K562 (cell line): ENCODE data around the gene ERFL. TPM values are rescaled to one million over a fixed set of nuclear protein-coding genes. Genes with fewer than 3 reads are reported as not detected.
A peak's percentile ranks its signal among the peaks of the same experiment; 100 is the strongest.

Source experiments
- ARHGAP35 ChIP-seq: fragments of 450-650 bp; IDR thresholded peaks from 2 replicates; pipeline ENCODE4 v1.6.1; 2018; ENCODE audit not compliant: partially characterized antibody
- JUND ChIP-seq, 2 experiments: IDR thresholded peaks; 2 replicates in 1 of 2; 3 replicates in 1 of 2; pipeline ENCODE4 v1.6.1; 2011; ENCODE audit warnings: borderline replicate concordance in 2 of 2, low read depth in 2 of 2, low read length in 2 of 2, improper control_type of control experiment in 1 of 2, missing biosample characterization in 1 of 2, missing genetic modification characterization in 1 of 2, missing genetic modification reagents in 1 of 2
- MTA3 ChIP-seq: fragments of 450-650 bp; formaldehyde crosslinking; IDR thresholded peaks from 2 replicates; pipeline ENCODE4 v1.6.1; 2017; ENCODE audit warnings: mild to moderate bottlenecking, borderline replicate concordance
- PCBP2 ChIP-seq: fragments of 200-400 bp; formaldehyde crosslinking; IDR thresholded peaks from 2 replicates; pipeline ENCODE4 v1.6.1; 2018; ENCODE audit warnings: low read length, low read depth, mild to moderate bottlenecking, moderate library complexity; ENCODE audit not compliant: poor library complexity, severe bottlenecking
- RB1 ChIP-seq: fragments of 450-650 bp; IDR thresholded peaks from 2 replicates; pipeline ENCODE4 v1.6.1; 2017; ENCODE audit warnings: low read depth, mild to moderate bottlenecking
- SREBF2 ChIP-seq: sonication (generic); formaldehyde crosslinking; IDR thresholded peaks from 2 replicates; pipeline ENCODE4 v1.4.0; 2020; ENCODE audit warnings: mild to moderate bottlenecking, missing genetic modification reagents
- XRCC4 ChIP-seq: IDR thresholded peaks from one replicate; pipeline ENCODE4 v1.6.1; 2011; ENCODE audit not compliant: insufficient read depth, insufficient read length; ENCODE audit errors: extremely low read depth
- ZNF311 ChIP-seq: fragments of 250-450 bp; sonication (Bioruptor Pico); IDR thresholded peaks from 2 replicates; pipeline ENCODE4 v1.4.0; 2020; ENCODE audit warnings: mild to moderate bottlenecking, moderate library complexity
- polyA plus RNA-seq, 8 experiments: library from polyadenylated mRNA; depleted of rRNA in 4 of 8; stranded (reverse) in 5 of 8; unstranded in 3 of 8; fragments of >200 nt; fragmentation: Nextera tagmentation in 2 of 8; fragmentation: Illumina TruSeq in 1 of 8; extraction: Ambion mirVana in 2 of 8; extraction: Trizol in 1 of 8; gene quantifications; 2 replicates each; pipeline versions ENCODE4 v1.2.1 to v1.2.3, GENCODE V29; 2011 to 2014; ENCODE audit warnings: inconsistent platforms in 1 of 8, missing spikeins in 1 of 8
- total RNA-seq, 7 experiments: library from RNA; depleted of rRNA in 6 of 7; stranded (reverse); fragments of >200 nt in 6 of 7; fragmentation: Illumina TruSeq in 2 of 7; extraction: Trizol in 2 of 7; gene quantifications; 2 replicates each; pipeline versions ENCODE4 v1.2.1 to v1.2.3, GENCODE V29; 2011 to 2021; ENCODE audit warnings: low replicate concordance in 1 of 7
- TF ChIP-seq, protein P1 (sequence below), 2 experiments: IDR thresholded peaks; 2 replicates each; pipeline ENCODE4 v1.6.1; 2011; ENCODE audit warnings: borderline replicate concordance in 1 of 2, control low read depth in 1 of 2, low read depth in 1 of 2, low read length in 1 of 2, mild to moderate bottlenecking in 1 of 2, mixed read lengths in 1 of 2, moderate library complexity in 1 of 2; ENCODE audit not compliant: insufficient read depth in 1 of 2, insufficient read length in 1 of 2, poor library complexity in 1 of 2, severe bottlenecking in 1 of 2; ENCODE audit errors: extremely low read depth in 1 of 2
- TF ChIP-seq, protein P2 (sequence below): sonication (generic); formaldehyde crosslinking; IDR thresholded peaks from 2 replicates; pipeline ENCODE4 v1.8.1; 2023; ENCODE audit warnings: mild to moderate bottlenecking, missing genetic modification reagents
- TF ChIP-seq, protein P3 (sequence below), 2 experiments: fragments of 200-800 bp in 1 of 2; sonication (Bioruptor generic) in 1 of 2; sonication (generic) in 1 of 2; formaldehyde crosslinking in 1 of 2; IDR thresholded peaks in 1 of 2; conservative IDR thresholded peaks in 1 of 2; 2 replicates each; pipeline versions ENCODE4 v1.5.0 to v1.6.1; 2016 to 2020; ENCODE audit warnings: missing compliant biosample characterization in 1 of 2, missing genetic modification characterization in 1 of 2, missing genetic modification reagents in 1 of 2

Gene ERFL
- total and polyA plus RNA-seq, 9 of the 15 experiments (the other 6 are each of a cell fraction or from before 2014, with no cell fraction given), result 0.07 to 0.75 (median 0.32) TPM; not detected in 4

DNA sequence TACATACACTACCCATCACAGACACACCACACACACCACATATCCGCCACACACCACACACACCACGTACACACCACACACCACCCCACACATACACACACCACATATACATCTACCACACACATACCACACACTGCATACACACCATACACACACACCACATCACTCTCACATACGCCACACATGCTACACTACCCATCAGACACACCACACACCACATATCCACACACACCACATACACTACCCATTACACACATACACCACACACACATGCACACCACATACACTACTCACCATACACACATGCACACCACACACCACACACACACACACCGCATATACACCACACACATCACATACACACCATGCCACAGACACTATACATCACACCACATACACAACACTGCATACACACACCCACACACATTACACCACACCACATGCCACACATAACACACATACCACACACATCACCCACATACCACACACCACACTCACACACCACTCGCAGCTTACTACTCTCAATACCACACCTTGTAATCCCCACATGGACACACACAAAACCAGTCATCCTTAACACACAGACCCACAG is 9.5 kb downstream of the ERFL start (continued):
- TF ChIP-seq, protein P1, sequence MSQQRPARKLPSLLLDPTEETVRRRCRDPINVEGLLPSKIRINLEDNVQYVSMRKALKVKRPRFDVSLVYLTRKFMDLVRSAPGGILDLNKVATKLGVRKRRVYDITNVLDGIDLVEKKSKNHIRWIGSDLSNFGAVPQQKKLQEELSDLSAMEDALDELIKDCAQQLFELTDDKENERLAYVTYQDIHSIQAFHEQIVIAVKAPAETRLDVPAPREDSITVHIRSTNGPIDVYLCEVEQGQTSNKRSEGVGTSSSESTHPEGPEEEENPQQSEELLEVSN (IDR thresholded peaks at IDR 0.05; ENCODE audit: borderline replicate concordance in 1 of 2, extremely low read depth in 1 of 2, insufficient read depth in 1 of 2, insufficient read length in 1 of 2, low read depth in 1 of 2, low read length in 1 of 2, poor library complexity in 1 of 2, severe bottlenecking in 1 of 2), result no peak
- TF ChIP-seq XRCC4 (no peak), JUND (IDR thresholded peaks at IDR 0.05; ENCODE audit: borderline replicate concordance, low read depth, low read length) (no peak), JUND (tag; IDR thresholded peaks at IDR 0.05; ENCODE audit: borderline replicate concordance, low read depth, low read length) (no peak), MTA3 (no peak), SREBF2 (CRISPR knock-in tag) (no peak), ZNF311 (CRISPR knock-in tag) (no peak), RB1 (no peak), ARHGAP35 (peak; percentile 20), PCBP2 (no peak)
- TF ChIP-seq, protein P2, sequence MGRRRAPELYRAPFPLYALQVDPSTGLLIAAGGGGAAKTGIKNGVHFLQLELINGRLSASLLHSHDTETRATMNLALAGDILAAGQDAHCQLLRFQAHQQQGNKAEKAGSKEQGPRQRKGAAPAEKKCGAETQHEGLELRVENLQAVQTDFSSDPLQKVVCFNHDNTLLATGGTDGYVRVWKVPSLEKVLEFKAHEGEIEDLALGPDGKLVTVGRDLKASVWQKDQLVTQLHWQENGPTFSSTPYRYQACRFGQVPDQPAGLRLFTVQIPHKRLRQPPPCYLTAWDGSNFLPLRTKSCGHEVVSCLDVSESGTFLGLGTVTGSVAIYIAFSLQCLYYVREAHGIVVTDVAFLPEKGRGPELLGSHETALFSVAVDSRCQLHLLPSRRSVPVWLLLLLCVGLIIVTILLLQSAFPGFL (CRISPR knock-in tag), result no peak
- TF ChIP-seq, protein P3, sequence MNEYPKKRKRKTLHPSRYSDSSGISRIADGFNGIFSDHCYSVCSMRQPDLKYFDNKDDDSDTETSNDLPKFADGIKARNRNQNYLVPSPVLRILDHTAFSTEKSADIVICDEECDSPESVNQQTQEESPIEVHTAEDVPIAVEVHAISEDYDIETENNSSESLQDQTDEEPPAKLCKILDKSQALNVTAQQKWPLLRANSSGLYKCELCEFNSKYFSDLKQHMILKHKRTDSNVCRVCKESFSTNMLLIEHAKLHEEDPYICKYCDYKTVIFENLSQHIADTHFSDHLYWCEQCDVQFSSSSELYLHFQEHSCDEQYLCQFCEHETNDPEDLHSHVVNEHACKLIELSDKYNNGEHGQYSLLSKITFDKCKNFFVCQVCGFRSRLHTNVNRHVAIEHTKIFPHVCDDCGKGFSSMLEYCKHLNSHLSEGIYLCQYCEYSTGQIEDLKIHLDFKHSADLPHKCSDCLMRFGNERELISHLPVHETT (CRISPR knock-in tag; conservative IDR thresholded peaks at IDR 0.05 in 1 of 2, IDR thresholded peaks at IDR 0.05 in 1 of 2), result no peak
